ENCODE data around the gene CYB5D1.
"Not testable (repeated sequence)": the region's sequence is repeated elsewhere in the genome, so short reads cannot be mapped to it uniquely, and the experiment has no call there.

CYB5D1 gene

GRCh38 chr17:7857713-7858521 is at the start of gene CYB5D1:
Gene CYB5D1 (plus strand): TSS chr17:7858003. CDS start chr17:7858135, 132 bp downstream.
- no peak for DNase-seq (ENCODE audit: low read depth, low spot score)

GRCh38 chr17:7809086-7809790 is 48.6 kb upstream of the CYB5D1 start:
- DNase-seq (ENCODE audit: low read depth, low spot score) = no peak

GRCh38 chr17:7809791-7810343 is 47.9 kb upstream of the CYB5D1 start:
- DNase-seq (ENCODE audit: low read depth, low spot score) = not testable (repeated sequence)

- DNase-seq (ENCODE audit: low read depth, low spot score) = no peak
These were observed 46.6 kb upstream of the CYB5D1 start for GRCh38 chr17:7811251-7811650.

GRCh38 chr17:7814969-7815368 is 42.8 kb upstream of the CYB5D1 start:
- DNase-seq (ENCODE audit: low read depth, low spot score) = no peak

- DNase-seq (ENCODE audit: low read depth, low spot score) = no peak
These were observed 40.7 kb upstream of the CYB5D1 start for GRCh38 chr17:7816926-7817642.

- no peak for DNase-seq (ENCODE audit: low read depth, low spot score)
These were observed 40.2 kb upstream of the CYB5D1 start for GRCh38 chr17:7817643-7817964.

- no peak for DNase-seq (ENCODE audit: low read depth, low spot score)
These were observed 39.8 kb upstream of the CYB5D1 start for GRCh38 chr17:7818026-7818425.

- no peak for DNase-seq (ENCODE audit: low read depth, low spot score)
These were observed 38.8 kb upstream of the CYB5D1 start for GRCh38 chr17:7818746-7819645.

GRCh38 chr17:7820231-7820630 is 37.6 kb upstream of the CYB5D1 start:
- DNase-seq (ENCODE audit: low read depth, low spot score) = no peak

GRCh38 chr17:7822126-7822525 is 35.7 kb upstream of the CYB5D1 start:
- no peak for DNase-seq (ENCODE audit: low read depth, low spot score)

GRCh38 chr17:7823581-7824001 is 34.2 kb upstream of the CYB5D1 start:
- no peak for DNase-seq (ENCODE audit: low read depth, low spot score)

- DNase-seq (ENCODE audit: low read depth, low spot score) = no peak
These were observed 33.5 kb upstream of the CYB5D1 start for GRCh38 chr17:7824021-7824924.

GRCh38 chr17:7825206-7825990 is 32.4 kb upstream of the CYB5D1 start:
- no peak for DNase-seq (ENCODE audit: low read depth, low spot score)

GRCh38 chr17:7830616-7831015 is 27.2 kb upstream of the CYB5D1 start:
- DNase-seq (ENCODE audit: low read depth, low spot score) = no peak

- no peak for DNase-seq (ENCODE audit: low read depth, low spot score)
These were observed 26.6 kb upstream of the CYB5D1 start for GRCh38 chr17:7831233-7831632.

- no peak for DNase-seq (ENCODE audit: low read depth, low spot score)
These were observed 25.4 kb upstream of the CYB5D1 start for GRCh38 chr17:7832431-7832830.

- DNase-seq (ENCODE audit: low read depth, low spot score) = no peak
These were observed 24.6 kb upstream of the CYB5D1 start for GRCh38 chr17:7833011-7833794.

All from smooth muscle cell of the brain vasculature (primary cell).